ENCODE results near the gene PLBD2.

Gene PLBD2

DNA sequence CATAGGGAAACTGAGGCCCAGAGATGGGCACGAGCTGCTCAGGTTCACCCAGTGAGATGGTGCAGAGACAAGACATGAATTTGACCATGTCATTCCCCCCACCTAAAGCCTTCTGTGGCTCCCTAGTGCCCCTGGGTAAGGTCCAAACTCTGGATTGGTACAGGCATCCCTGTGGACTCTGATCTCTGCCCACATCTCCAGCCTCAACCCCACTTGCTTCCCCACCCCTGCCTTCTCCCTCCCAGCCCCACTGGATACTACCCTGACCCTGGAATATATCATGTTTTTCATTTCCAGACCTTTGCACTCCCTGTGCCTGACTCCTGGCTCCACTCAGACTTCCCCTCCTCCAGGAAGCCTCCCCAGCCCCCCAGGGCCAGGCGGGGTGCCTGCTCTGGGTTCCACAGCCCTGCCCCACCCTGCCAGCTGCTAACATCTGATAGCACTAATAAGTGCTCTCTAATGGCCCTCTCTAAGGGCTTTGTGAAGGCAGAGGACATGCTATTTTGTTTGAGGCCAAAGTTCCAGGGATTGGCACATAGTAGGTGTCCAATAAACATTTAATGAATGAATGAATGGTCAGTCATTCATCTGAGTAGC is 62.7 kb downstream of the PLBD2 start:
- no peak for DNase-seq (ENCODE audit: low read depth)

DNA sequence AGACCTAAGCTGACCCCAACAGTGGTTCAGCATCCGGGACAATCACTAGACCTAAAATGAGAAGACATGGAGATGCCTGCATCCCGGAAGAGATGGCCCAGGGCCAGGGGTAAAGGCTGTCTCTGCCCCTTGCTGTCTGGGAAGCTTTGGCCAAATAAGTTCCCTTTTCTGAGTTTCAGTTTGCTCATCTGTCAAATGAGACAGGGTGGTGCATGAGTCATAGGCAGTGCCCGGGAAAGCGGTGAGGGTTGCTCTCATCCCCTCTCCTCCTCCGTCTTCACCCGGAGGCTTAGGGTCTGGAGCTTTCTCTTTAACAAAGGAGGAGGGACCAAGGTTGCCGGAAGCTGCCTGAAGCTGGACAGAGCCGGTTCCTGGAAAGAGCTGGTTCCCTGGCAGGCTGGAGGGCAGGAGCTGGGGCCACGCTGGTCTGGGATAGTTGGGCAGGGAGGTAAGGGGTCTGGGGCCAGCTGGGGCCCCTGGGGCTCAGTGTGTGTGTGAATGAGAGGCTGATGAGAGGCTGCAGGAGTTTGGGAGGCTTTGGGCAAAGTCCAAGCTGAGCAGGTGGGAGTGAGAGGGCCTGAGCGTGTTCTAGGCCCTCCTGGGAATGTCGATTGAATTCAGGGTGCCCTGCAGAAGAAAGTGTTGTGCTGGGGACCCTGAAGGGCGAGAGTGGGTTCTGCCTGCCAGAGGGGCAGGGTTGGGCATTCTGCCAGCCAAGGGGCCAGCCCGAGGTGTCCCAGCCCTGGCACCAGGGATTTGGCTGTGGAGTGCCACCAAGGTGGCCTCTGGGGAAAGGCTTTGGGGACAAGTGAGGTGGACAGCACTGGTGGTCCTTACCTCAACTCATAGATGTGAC is 63.9 kb downstream of the PLBD2 start, which contains the start of gene SDSL:
SDSL (plus strand) TSS at position 351 of the 856 bp plus-strand sequence. CDS start 5,603 bp downstream, outside the sequence.
- peak; percentile 70 for DNase-seq (ENCODE audit: low read depth)

DNA sequence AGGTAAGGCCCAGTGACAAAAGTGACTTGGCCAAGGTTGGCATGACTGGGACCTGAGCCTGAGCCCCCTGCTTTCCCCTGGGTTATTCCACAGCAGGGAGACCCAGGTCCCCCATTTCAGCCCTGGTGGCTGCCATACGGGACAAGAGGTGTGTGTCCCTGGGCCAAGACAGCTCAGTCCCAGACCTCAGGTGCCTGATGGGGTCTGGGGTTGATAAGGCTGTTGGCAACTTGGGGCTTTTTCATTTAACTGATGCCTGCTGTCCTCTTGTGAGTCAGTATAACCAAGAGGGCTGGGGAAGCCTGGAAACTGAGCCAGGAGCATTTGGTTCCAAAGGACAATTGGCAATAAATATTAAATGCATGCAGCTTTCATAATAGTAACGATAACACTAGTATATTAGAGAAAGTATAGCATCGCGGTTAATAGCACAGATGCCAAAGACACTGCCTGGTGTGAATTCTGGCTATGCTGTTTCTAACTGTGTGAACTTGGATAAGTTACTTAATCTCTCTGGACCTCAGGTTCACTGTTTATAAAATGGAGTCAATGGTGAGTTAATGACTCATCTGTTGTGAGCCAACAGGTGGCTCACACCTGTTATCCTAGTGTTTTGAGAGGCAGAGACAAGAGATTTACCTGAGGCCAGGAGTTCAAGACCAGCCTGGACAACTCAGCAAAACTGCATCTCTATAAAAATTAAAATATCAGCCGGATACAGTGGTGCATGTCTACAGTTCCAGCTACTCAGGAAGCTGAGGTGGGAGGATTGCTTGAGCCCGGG is 64.7 kb downstream of the PLBD2 start:
- DNase-seq (ENCODE audit: low read depth), result no peak

DNA sequence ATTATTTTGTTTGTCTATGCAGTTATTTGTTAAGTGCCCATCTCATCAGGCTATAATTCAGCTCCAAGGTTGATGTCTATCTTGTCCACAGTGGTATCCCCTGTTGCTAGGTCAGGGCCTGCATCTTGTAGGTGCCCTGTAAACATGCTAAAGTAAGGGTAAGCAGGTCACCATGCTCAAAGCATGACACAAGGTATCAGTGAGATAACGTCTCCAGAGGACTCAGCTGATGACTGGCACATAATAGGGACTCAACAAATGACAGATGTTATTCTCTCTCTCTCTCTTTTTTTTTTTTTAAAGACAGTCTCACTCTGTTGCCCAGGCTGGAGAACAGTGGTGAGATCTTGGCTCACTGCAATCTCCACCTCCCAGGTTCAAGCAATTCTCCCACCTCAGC is 66.1 kb downstream of the PLBD2 start:
- no peak for DNase-seq (ENCODE audit: low read depth)

DNA sequence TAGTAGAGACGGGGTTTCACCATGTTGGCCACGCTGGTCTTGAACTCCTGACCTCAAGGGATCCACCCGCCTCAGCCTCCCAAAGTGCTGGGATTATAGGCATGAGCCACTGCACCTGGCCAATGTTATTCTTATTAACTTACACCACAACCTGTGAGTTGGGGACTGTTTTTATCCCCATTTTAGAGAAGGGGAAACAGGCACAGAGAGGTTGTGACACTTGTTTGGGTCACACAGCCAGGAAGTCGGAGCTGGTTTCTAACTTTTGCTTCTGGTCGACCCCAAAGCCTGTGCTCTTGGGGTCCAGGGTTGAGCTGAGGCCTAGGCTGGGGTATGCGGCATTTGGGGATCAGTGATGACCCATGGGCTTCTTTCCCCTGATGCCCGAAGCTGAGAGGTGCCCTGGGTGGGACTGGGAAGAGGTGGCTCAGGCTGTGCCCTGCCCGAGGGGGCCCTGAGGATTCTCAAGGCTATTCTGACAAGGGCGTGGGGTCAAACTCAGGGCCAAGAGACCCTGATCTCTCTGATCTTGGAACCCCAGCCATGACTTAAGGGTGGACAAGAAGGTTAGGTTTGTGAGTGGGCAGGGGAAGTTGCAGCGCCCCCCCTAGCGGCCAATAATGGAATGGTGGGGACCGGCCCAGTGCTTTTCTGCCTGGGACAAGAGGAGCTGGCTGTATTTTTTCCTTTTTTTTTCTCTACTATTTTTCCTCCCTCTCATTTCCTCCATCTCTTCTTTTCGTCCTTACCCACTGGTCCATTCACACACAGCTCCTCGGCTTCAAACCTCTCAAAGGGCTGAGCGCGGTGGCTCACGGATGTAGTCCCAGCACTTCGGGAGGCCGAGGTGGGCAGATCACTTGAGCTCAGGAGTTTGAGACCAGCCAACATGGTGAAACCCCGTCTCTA is 66.8 kb downstream of the PLBD2 start:
- DNase-seq (ENCODE audit: low read depth), result no peak

DNA sequence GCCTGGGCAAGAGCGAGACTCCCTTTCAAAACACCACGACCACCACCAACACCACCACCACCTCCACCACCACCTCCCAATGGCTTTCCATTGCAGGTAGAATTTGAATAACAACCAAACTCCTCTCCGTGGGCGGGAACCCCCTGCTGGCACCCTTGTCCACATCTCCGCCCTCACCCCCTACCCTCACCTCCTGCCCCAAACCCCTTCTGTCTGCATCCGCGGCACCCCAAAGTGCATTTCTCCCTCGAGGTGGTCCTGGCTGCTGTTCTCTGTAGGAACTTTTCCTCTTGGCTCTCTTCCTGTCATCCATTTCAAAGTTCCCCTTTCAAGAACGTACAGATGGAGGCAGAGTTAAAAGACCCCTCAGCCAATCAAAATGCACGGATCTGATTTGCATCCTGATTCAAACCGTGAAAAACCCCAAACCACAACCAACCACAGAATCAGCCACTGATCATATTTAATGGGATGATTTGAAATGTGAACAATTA is 67.6 kb downstream of the PLBD2 start:
- DNase-seq (ENCODE audit: low read depth), result no peak

DNA sequence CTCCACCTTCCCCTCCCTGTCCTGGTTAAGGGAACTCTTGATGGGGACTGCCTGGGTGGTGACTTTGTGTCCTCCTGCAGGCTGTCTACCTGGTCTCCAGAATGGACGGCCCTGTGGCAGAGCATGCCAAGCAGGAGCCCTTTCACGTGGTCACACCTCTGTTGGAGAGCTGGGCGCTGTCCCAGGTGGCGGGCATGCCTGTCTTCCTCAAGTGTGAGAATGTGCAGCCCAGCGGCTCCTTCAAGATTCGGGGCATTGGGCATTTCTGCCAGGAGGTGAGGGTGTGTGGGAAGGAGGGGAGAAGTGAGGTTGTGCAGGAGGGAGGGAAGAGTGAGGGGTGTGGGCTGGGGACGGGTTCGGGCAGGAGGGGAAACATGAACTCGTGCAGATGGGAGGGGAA is 69.5 kb downstream of the PLBD2 start:
- DNase-seq (ENCODE audit: low read depth), result no peak

DNA sequence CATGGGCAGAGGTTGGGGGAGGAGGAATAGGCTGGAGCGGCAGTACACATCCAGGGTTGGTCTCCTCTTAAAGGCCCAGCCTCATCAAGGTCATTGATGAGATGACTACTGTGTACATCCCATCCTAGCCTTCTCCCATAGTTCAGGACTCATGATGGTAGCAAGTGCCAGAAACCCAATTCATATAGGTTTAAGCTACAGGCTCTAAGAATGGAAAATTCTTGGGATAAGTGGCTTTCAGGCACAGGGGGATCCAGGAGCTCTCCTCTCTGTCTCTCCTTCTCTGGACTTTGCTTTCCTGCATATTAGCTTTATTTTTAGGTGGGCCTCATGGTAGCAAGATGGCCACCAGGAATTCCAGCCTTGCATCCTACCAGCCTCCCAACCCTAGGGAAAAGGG is 70.1 kb downstream of the PLBD2 start:
- no peak for DNase-seq (ENCODE audit: low read depth)

DNA sequence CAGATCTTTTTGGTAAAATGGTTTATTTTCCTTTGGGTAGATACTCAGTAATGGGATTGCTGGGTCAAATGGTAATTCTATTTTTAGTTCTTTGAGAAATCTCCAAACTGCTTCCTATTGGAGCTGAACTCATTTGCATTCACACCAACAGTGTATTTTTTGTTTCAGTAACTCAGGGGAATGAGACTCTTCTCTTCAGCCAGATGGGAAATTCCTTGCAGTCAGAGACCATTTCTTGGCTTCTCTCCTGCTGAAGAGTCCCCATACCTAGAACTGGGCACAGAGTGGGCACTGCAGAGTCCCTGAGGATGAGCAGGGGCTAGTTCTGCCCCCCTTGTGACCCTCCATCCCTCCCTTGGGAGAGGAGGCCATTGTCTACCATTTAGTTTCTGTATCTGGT is 74.6 kb downstream of the PLBD2 start:
- DNase-seq (ENCODE audit: low read depth), result no peak

DNA sequence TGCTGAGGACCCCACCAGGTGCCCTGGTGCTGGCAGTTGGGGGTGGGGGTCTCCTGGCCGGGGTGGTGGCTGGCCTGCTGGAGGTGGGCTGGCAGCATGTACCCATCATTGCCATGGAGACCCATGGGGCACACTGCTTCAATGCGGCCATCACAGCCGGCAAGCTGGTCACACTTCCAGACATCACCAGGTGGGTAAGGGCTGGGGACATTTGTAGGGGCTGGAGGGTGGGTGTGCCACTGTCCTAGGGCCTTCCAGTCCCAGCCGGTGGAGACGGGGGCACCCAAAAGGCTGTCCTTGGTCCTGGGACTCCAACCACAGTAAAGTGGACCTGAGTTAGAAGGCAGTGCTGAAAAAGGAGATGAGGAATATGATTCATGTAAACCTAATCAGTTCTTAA is 77.0 kb downstream of the PLBD2 start:
- no peak for DNase-seq (ENCODE audit: low read depth)

DNA sequence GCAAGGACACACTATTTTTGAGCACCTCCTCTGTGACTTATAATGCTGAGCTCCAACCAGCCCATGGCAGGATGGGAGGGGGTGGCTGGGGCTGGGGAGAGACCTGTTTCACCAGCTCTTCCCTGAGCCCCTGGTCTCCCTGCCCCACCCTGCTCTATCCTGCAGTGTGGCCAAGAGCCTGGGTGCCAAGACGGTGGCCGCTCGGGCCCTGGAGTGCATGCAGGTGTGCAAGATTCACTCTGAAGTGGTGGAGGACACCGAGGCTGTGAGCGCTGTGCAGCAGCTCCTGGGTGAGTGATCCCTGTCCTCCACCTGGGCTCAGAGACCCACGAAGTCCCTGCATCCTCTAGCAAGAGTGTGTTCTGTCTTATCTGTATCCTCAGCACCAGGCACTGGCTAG is 78.2 kb downstream of the PLBD2 start:
- no peak for DNase-seq (ENCODE audit: low read depth)

DNA sequence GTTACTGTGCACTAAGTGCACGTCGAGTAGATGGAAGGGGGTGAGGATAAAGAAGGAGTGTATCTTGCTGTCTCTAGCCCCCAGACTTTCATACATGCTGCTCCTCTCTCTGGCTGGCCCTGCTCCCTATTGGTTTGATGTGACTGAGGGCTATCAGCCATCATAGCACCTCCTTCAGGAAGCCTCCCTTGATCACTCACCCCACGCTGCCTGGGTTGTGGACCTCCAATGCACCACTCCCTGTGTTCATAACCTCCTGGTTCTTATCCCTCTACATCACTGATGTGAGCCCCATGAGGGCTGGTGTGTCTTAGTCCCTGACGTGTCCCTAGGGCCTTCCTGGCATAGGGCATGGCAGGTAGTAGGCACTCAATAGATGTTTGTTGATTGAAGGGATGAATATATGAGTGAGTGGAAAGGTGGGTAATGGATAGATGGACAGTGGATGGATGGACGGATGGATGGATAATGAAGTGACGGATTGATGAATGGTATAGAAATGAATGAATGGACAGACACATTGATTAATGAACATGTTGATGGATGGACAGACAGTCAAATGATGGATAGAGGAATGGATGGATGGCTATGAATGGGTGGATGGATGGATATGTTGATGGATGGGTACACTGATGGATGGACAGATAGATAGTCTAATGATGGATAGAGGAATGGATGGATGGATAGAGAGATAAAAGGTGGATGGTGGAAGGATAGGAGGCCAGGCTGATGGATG is 78.8 kb downstream of the PLBD2 start:
- DNase-seq (ENCODE audit: low read depth), result no peak

DNA sequence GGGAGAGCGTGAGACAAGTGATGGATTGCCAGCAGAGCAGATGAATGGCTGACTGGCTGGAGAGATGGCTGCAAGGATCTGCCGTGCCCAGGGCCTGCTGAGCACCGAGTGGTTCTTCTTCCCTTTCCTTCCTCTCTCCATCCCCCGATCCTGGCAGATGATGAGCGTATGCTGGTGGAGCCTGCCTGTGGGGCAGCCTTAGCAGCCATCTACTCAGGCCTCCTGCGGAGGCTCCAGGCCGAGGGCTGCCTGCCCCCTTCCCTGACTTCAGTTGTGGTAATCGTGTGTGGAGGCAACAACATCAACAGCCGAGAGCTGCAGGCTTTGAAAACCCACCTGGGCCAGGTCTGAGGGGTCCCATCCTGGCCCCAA is 79.3 kb downstream of the PLBD2 start:
- DNase-seq (ENCODE audit: low read depth), result no peak

DNA sequence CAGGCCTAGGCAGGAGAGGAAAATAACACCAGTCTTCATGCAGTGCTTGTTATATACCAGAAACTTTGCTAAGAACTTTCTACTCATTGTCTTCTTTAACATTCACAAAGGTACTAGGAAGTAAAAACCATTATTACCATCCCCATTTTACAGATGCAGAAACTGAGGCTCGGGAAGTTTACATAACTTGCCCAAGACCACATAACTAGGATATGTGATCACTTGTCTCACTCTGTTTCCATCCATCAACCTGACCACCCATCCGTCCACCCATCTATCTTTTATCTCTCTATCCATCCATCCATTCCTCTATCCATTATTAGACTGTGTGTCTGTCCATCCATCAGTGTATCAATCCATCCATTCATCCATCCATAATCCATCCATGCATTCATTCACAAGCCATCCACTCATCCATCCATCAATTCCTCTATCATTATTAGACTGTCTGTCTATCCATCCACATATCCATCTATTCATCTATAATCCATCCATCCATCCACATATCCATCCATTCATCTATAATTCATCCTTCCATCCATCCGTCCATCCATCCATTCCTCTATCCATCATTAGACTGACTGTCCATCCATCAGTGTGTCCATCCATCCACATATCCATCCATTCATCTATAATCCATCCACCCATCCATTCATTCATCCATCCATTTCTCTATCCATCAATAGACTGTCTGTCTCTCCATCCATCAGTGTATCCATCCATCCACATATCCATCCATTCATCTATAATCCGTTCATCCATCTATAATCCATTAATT is 80.3 kb downstream of the PLBD2 start:
- DNase-seq (ENCODE audit: low read depth), result no peak

DNA sequence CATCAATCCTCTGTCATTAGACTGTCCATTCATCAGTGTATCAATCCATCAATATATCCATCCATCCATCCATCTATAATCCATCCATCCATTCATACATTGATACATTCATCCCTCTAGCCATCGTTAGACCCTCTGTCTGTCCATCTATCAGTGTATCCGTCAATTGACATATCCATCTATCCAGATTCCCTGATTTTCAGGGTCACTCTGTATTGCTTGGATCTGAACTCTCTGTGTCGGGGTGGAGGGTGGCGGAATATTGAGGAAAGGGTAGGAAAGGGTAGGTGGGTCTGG is 80.9 kb downstream of the PLBD2 start:
- DNase-seq (ENCODE audit: low read depth), result no peak

DNA sequence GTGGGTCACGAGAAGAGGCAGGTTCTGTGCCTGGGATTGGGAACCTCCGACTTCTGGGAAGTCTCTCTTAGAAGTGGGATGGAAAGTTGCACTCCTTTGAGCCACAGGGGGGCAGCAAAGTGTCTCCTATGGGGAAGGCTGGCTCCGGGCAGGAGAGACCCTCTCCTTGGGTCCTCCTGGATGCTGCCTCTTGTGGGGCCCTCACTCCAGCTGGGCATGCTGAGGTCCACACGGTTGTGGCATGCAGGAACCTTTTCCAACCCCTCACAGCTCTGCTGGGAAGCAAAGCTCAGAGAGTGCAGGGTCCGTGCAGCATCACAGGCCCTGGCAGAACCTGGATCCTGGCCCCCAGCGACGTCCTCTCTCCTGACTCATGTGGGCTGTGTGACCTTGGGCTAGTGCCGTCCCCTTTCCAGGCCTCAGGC is 81.2 kb downstream of the PLBD2 start:
- no peak for DNase-seq (ENCODE audit: low read depth)

DNA sequence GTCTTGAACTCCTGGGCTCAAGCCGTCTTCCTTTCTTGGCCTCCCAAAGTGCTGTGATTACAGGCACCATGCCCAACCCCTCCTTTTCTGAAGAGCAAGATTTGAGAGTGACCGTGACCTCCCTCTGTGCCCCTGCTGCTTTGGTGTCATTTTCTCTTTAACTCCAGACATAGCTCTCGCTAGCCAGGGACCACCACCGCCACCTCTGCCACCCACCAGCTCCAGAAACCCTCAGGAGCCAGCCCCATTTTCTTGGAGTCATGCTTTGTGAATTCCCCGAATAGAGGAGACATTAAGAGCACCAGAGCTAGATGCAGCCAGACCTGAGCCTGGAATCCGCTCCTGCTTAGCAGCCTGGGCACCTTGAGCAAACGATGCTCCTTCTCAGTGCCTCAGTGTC is 81.9 kb downstream of the PLBD2 start:
- no peak for DNase-seq (ENCODE audit: low read depth)

Data from HS-27A (cell line).